Keratinocyte (primary cell): Measurements from ENCODE around the gene SLC6A5. TPM values are rescaled to one million over a fixed set of nuclear protein-coding genes. Genes with fewer than 3 reads are reported as not detected.

Experiments used
- DNase-seq: peaks from one replicate; pipeline ENCODE4 v3.0.0-alpha.2; 2011; ENCODE audit warnings: low read depth, missing footprints, low spot score
- FAIRE-seq: peaks from 2 replicates; lab custom pipeline; 2011; peaks lifted over from hg19 to GRCh38; lab: Jason Lieb, UNC
- H2AFZ ChIP-seq: 2 replicates; pipeline ENCODE4 v1.6.0; 2012; ENCODE audit warnings: low read length, control low read depth, inconsistent platforms; ENCODE audit not compliant: control insufficient read depth
- H3K27ac ChIP-seq: 2 replicates; pipeline ENCODE4 v1.5.1; 2011; ENCODE audit warnings: low read length; ENCODE audit not compliant: control insufficient read depth, insufficient read depth
- H3K27me3 ChIP-seq: 3 replicates; pipeline ENCODE4 v1.6.0; 2011; ENCODE audit warnings: low read length; ENCODE audit not compliant: control insufficient read depth, insufficient read depth; ENCODE audit errors: extremely low read depth
- H3K36me3 ChIP-seq, 2 experiments: 2 replicates in 1 of 2; 3 replicates in 1 of 2; pipeline ENCODE4 v1.5.1; 2011; ENCODE audit warnings: low read length in 2 of 2, mild to moderate bottlenecking in 1 of 2; ENCODE audit not compliant: control insufficient read depth in 2 of 2, insufficient read depth in 2 of 2; ENCODE audit errors: extremely low read depth in 1 of 2
- H3K4me1 ChIP-seq: 3 replicates; pipeline ENCODE4 v1.5.1; 2011; ENCODE audit warnings: low read length; ENCODE audit not compliant: control insufficient read depth, insufficient read depth; ENCODE audit errors: extremely low read depth
- H3K4me2 ChIP-seq: 3 replicates; pipeline ENCODE4 v1.6.0; 2011; ENCODE audit warnings: low read depth, low read length; ENCODE audit not compliant: control insufficient read depth, insufficient read depth; ENCODE audit errors: extremely low read depth
- H3K4me3 ChIP-seq, 3 experiments: fragments of 200-600 bp in 1 of 3; sonication (generic) in 1 of 3; 2 replicates in 2 of 3; 3 replicates in 1 of 3; pipeline ENCODE4 v1.5.1; 2011 to 2016; ENCODE audit warnings: low read length in 3 of 3, mild to moderate bottlenecking in 3 of 3, control low read depth in 2 of 3, inconsistent platforms in 1 of 3, low read depth in 1 of 3, mixed read lengths in 1 of 3, mixed run types in 1 of 3, moderate library complexity in 1 of 3; ENCODE audit not compliant: control insufficient read depth in 2 of 3, insufficient read depth in 2 of 3; ENCODE audit errors: extremely low read depth in 1 of 3
- H3K79me2 ChIP-seq: 2 replicates; pipeline ENCODE4 v1.6.0; 2012; ENCODE audit warnings: low read length; ENCODE audit not compliant: control insufficient read depth, insufficient read depth
- H3K9ac ChIP-seq: 3 replicates; pipeline ENCODE4 v1.6.0; 2011; ENCODE audit warnings: low read length; ENCODE audit not compliant: control insufficient read depth, insufficient read depth; ENCODE audit errors: extremely low read depth
- H3K9me1 ChIP-seq: 3 replicates; pipeline ENCODE4 v1.6.0; 2011; ENCODE audit warnings: low read length; ENCODE audit not compliant: control insufficient read depth, insufficient read depth; ENCODE audit errors: extremely low read depth
- H3K9me3 ChIP-seq: 2 replicates; pipeline ENCODE4 v1.5.1; 2012; ENCODE audit warnings: low read depth, low read length; ENCODE audit not compliant: control insufficient read depth
- H4K20me1 ChIP-seq: 3 replicates; pipeline ENCODE4 v1.6.0; 2011; ENCODE audit warnings: low read length; ENCODE audit not compliant: control insufficient read depth, insufficient read depth; ENCODE audit errors: extremely low read depth
- EZH2 ChIP-seq: IDR thresholded peaks from one replicate; pipeline ENCODE4 v1.6.1; 2012; ENCODE audit warnings: inconsistent platforms, mild to moderate bottlenecking, low read length, moderate library complexity
- dilution Hi-C: fragments of 300-500 bp; cut with MboI; formaldehyde crosslinking; loops from one replicate; pipeline ENCODE4 v1.7.0; 2020; ENCODE audit warnings: low sequenced_read_pairs; ENCODE audit not compliant: extremely low pct_ligation_motif_present
- polyA plus RNA-seq, 5 experiments: library from polyadenylated mRNA; depleted of rRNA in 3 of 5; stranded (reverse) in 3 of 5; stranded (forward) in 1 of 5; unstranded in 1 of 5; fragments of >200 nt; gene quantifications; 1 replicate in 1 of 5; 2 replicates in 3 of 5; 3 replicates in 1 of 5; pipeline versions ENCODE4 v1.2.1 to v1.2.3, GENCODE V29; 2011 to 2012; ENCODE audit warnings: missing spikeins in 2 of 5, low read depth in 1 of 5, low replicate concordance in 1 of 5
- TF ChIP-seq, protein P1 (sequence below), 3 experiments: IDR thresholded peaks in 1 of 3; conservative IDR thresholded peaks in 1 of 3; optimal IDR thresholded peaks in 1 of 3; 2 replicates in 2 of 3; 3 replicates in 1 of 3; pipeline versions ENCODE3 to v1.5.1; 2011; ENCODE audit warnings: low read length in 3 of 3, mild to moderate bottlenecking in 3 of 3, moderate library complexity in 2 of 3, control low read depth in 1 of 3, inconsistent platforms in 1 of 3; ENCODE audit not compliant: insufficient read depth in 2 of 3; ENCODE audit errors: extremely low read depth in 1 of 3

The SLC6A5 gene
- polyA plus RNA-seq, 1 donor (not counting 4 experiments of a cell fraction or from before 2014, with no cell fraction given) = not detected

DNA sequence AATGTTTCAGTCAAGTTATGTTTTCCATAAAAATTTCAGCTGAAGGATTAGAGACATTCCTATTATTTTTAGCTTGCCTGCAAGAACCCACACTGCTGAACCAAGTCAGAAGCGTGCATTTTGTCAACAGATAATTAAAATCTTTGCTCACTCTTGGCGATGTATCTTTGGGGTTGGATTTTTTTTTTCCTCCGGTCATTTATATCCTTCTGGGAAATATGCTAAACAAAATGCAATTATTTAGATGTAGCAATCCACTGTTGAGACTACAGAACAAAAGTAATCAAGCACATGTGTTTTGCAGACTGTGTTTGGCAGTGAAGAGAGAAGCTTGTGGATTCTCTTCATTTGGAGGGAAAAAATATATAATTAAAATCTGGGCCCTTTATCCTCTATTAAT lies 54.6 kb downstream of the SLC6A5 start:
- no peaks in the 10 kb centered on the region for H3K36me3 ChIP-seq
- no peak overlapping the region for H3K27ac ChIP-seq
- no peaks in the 10 kb centered on the region for H3K9me1 ChIP-seq
- no peak for FAIRE-seq
- H3K79me2 ChIP-seq = no peaks in the 10 kb centered on the region
- no peak for DNase-seq
- H3K9ac ChIP-seq = no peak overlapping the region
- H3K9me3 ChIP-seq = no peaks in the 10 kb centered on the region
- TF ChIP-seq, protein P1, sequence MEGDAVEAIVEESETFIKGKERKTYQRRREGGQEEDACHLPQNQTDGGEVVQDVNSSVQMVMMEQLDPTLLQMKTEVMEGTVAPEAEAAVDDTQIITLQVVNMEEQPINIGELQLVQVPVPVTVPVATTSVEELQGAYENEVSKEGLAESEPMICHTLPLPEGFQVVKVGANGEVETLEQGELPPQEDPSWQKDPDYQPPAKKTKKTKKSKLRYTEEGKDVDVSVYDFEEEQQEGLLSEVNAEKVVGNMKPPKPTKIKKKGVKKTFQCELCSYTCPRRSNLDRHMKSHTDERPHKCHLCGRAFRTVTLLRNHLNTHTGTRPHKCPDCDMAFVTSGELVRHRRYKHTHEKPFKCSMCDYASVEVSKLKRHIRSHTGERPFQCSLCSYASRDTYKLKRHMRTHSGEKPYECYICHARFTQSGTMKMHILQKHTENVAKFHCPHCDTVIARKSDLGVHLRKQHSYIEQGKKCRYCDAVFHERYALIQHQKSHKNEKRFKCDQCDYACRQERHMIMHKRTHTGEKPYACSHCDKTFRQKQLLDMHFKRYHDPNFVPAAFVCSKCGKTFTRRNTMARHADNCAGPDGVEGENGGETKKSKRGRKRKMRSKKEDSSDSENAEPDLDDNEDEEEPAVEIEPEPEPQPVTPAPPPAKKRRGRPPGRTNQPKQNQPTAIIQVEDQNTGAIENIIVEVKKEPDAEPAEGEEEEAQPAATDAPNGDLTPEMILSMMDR (optimal IDR thresholded peaks at IDR 0.05 in 1 of 3, IDR thresholded peaks at IDR 0.05 in 1 of 3, conservative IDR thresholded peaks at IDR 0.05 in 1 of 3; ENCODE audit: extremely low read depth in 1 of 3, insufficient read depth in 2 of 3, low read length in 3 of 3) = no peak
- TF ChIP-seq EZH2 = no peak
- no peak overlapping the region for H3K4me2 ChIP-seq
- no peaks in the 10 kb centered on the region for H3K27me3 ChIP-seq
- dilution Hi-C loops = no loop called here
- H3K4me3 ChIP-seq = no peak overlapping the region
- no peaks in the 10 kb centered on the region for H3K4me1 ChIP-seq
- H4K20me1 ChIP-seq = no peaks in the 10 kb centered on the region
- no peak overlapping the region for H2AFZ ChIP-seq

DNA sequence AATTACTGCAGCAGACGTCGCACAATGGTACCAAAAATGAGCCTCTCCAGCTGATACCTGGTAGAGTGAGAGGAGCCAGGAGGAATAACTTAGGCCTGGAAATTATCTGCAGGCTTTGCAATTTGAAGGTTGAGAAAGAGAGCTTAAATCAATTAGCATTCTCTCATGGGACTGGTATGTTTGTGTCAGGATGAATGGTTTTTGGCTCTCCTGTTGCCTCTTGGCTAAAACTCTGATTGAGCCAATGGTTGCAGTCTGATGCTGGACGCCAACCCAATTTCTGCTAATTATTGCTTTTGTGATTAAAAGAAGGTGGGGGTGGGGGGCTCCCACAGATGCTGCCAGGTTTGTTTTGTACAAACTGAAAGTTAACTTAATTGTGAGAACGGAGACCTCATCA lies 57.5 kb downstream of the SLC6A5 start:
- H3K9ac ChIP-seq = no peak overlapping the region
- H3K4me2 ChIP-seq = no peak overlapping the region
- H3K4me1 ChIP-seq = no peaks in the 10 kb centered on the region
- no peak for FAIRE-seq
- H3K36me3 ChIP-seq = no peaks in the 10 kb centered on the region
- dilution Hi-C loops = no loop called here
- H3K79me2 ChIP-seq = no peaks in the 10 kb centered on the region
- no peaks in the 10 kb centered on the region for H3K9me1 ChIP-seq
- H3K27me3 ChIP-seq = no peaks in the 10 kb centered on the region
- H3K4me3 ChIP-seq = no peak overlapping the region
- H3K9me3 ChIP-seq = no peaks in the 10 kb centered on the region
- DNase-seq = no peak
- no peak overlapping the region for H3K27ac ChIP-seq
- no peak for TF ChIP-seq EZH2
- TF ChIP-seq, protein P1 (optimal IDR thresholded peaks at IDR 0.05 in 1 of 3, IDR thresholded peaks at IDR 0.05 in 1 of 3, conservative IDR thresholded peaks at IDR 0.05 in 1 of 3; ENCODE audit: extremely low read depth in 1 of 3, insufficient read depth in 2 of 3, low read length in 3 of 3) = no peak
- H4K20me1 ChIP-seq = no peaks in the 10 kb centered on the region
- no peak overlapping the region for H2AFZ ChIP-seq
